H1 (cell line): ENCODE data around the gene MXD3. TPM values are rescaled to one million over a fixed set of nuclear protein-coding genes. Genes with fewer than 3 reads are reported as not detected.
"Not testable (repeated sequence)": the region's sequence is repeated elsewhere in the genome, so short reads cannot be mapped to it uniquely, and the experiment has no call there.

Experiments used
- CTCF ChIA-PET: fragments of 300-600 bp; sonication (Branson Sonifier 250); formaldehyde crosslinking; loops from one replicate; lab custom pipeline; 2021; ENCODE audit not compliant: partially characterized antibody; lab: Charles Lee
- POLR2A ChIA-PET: fragments of 300-600 bp; sonication (Branson Sonifier 250); formaldehyde crosslinking; loops from one replicate; lab custom pipeline; 2021; ENCODE audit warnings: inconsistent platforms; ENCODE audit not compliant: partially characterized antibody; lab: Charles Lee
- DNase-seq, 2 experiments: peaks; one replicate each; pipeline versions ENCODE4 v3.0.0 to v3.0.0-alpha.2; 2010 to 2022; ENCODE audit warnings: low spot score in 2 of 2, low read depth in 1 of 2, mixed read lengths in 1 of 2
- FAIRE-seq: peaks from 2 replicates; lab custom pipeline; 2011; peaks lifted over from hg19 to GRCh38; lab: Jason Lieb, UNC
- H2AFZ ChIP-seq: 2 replicates; pipeline ENCODE4 v1.8.1; 2012; ENCODE audit warnings: low read length, inconsistent platforms
- H2AK5ac ChIP-seq: 2 replicates; pipeline ENCODE4 v1.6.1; 2013; ENCODE audit warnings: low read depth, low read length
- H2BK120ac ChIP-seq: replicated peaks from 2 replicates; pipeline ENCODE3; 2013; ENCODE audit warnings: low read depth, low read length, inconsistent platforms
- H2BK12ac ChIP-seq: 2 replicates; pipeline ENCODE4 v1.6.1; 2013; ENCODE audit warnings: low read depth, low read length
- H2BK15ac ChIP-seq: 2 replicates; pipeline ENCODE4 v1.6.1; 2013; ENCODE audit warnings: low read length
- H2BK20ac ChIP-seq: 2 replicates; pipeline ENCODE4 v1.6.1; 2013; ENCODE audit warnings: low read length
- H2BK5ac ChIP-seq: 2 replicates; pipeline ENCODE4 v1.6.1; 2013; ENCODE audit warnings: low read depth, low read length
- H3K14ac ChIP-seq: 2 replicates; pipeline ENCODE4 v1.6.1; 2013; ENCODE audit warnings: inconsistent platforms; ENCODE audit not compliant: insufficient read length
- H3K18ac ChIP-seq: 2 replicates; pipeline ENCODE4 v1.6.1; 2013; ENCODE audit warnings: low read length; ENCODE audit errors: extremely low read depth
- H3K23ac ChIP-seq: 2 replicates; pipeline ENCODE4 v1.6.1; 2013; ENCODE audit warnings: inconsistent platforms; ENCODE audit not compliant: insufficient read length
- H3K23me2 ChIP-seq: 2 replicates; pipeline ENCODE4 v1.6.1; 2013; ENCODE audit warnings: low read depth, low read length
- H3K27ac ChIP-seq: 2 replicates; pipeline ENCODE4 v1.6.1; 2011; ENCODE audit warnings: low read depth, low read length, inconsistent platforms
- H3K27me3 ChIP-seq, 4 experiments: replicated peaks in 1 of 4; 1 replicate in 1 of 4; 2 replicates in 3 of 4; pipeline versions ENCODE4 v1.6.1 to v1.8.1; 2011 to 2013; ENCODE audit warnings: low read length in 3 of 4, mild to moderate bottlenecking in 3 of 4, inconsistent platforms in 2 of 4, mixed read lengths in 2 of 4, moderate library complexity in 1 of 4; ENCODE audit not compliant: control insufficient read depth in 3 of 4, insufficient read depth in 3 of 4; ENCODE audit errors: extremely low read depth in 1 of 4
- H3K36me3 ChIP-seq, 4 experiments: 2 replicates each; pipeline versions ENCODE4 v1.6.1 to v1.8.1; 2011 to 2013; ENCODE audit warnings: mild to moderate bottlenecking in 4 of 4, low read length in 3 of 4, moderate library complexity in 2 of 4, control low read depth in 1 of 4, inconsistent platforms in 1 of 4; ENCODE audit not compliant: insufficient read depth in 4 of 4, control insufficient read depth in 2 of 4
- H3K4ac ChIP-seq: replicated peaks from 2 replicates; pipeline ENCODE3; 2013; ENCODE audit warnings: low read length, low read depth, mixed read lengths, inconsistent platforms; ENCODE audit not compliant: insufficient read length
- H3K4me1 ChIP-seq, 4 experiments: replicated peaks in 1 of 4; 1 replicate in 1 of 4; 2 replicates in 3 of 4; pipeline versions ENCODE4 v1.6.1 to v1.8.1; 2011 to 2013; ENCODE audit warnings: low read length in 3 of 4, inconsistent platforms in 2 of 4, mixed read lengths in 1 of 4; ENCODE audit not compliant: insufficient read depth in 4 of 4, control insufficient read depth in 3 of 4
- H3K4me2 ChIP-seq, 2 experiments: 2 replicates each; pipeline versions ENCODE4 v1.6.1 to v1.8.1; 2011 to 2013; ENCODE audit warnings: low read depth in 2 of 2, low read length in 2 of 2, control low read depth in 1 of 2, inconsistent platforms in 1 of 2, mild to moderate bottlenecking in 1 of 2; ENCODE audit not compliant: insufficient read depth in 1 of 2
- H3K4me3 ChIP-seq, 4 experiments: fragments of 200-600, 300-600 bp in 1 of 4; sonication (generic), shearing (Covaris generic), sonication (Bioruptor Twin) in 1 of 4; 2 replicates each; pipeline versions ENCODE4 v1.5.1 to v1.8.1; 2011 to 2016; ENCODE audit warnings: low read length in 4 of 4, low read depth in 3 of 4, control low read depth in 2 of 4, inconsistent platforms in 2 of 4, mild to moderate bottlenecking in 2 of 4, mixed read lengths in 1 of 4, moderate library complexity in 1 of 4; ENCODE audit not compliant: insufficient read depth in 2 of 4; ENCODE audit errors: extremely low read depth in 1 of 4
- H3K56ac ChIP-seq: replicated peaks from 2 replicates; pipeline ENCODE3; 2013; ENCODE audit warnings: low read depth, mild to moderate bottlenecking, mixed read lengths, low read length, inconsistent platforms; ENCODE audit not compliant: insufficient read length
- H3K79me1 ChIP-seq: 2 replicates; pipeline ENCODE4 v1.6.1; 2013; ENCODE audit warnings: low read depth, low read length, control low read depth
- H3K79me2 ChIP-seq, 2 experiments: 2 replicates each; pipeline versions ENCODE4 v1.6.1 to v1.8.1; 2012 to 2013; ENCODE audit warnings: low read length in 2 of 2, mild to moderate bottlenecking in 2 of 2, inconsistent platforms in 1 of 2; ENCODE audit not compliant: insufficient read depth in 2 of 2, control insufficient read depth in 1 of 2
- H3K9ac ChIP-seq, 4 experiments: replicated peaks in 1 of 4; 1 replicate in 1 of 4; 2 replicates in 3 of 4; pipeline versions ENCODE4 v1.6.1 to v1.8.1; 2011 to 2013; ENCODE audit warnings: low read depth in 3 of 4, low read length in 3 of 4, control low read depth in 2 of 4, mild to moderate bottlenecking in 2 of 4, moderate library complexity in 2 of 4, inconsistent platforms in 1 of 4; ENCODE audit errors: extremely low read depth in 1 of 4
- H3K9me3 ChIP-seq, 2 experiments: 2 replicates each; pipeline versions ENCODE4 v1.6.1 to v1.8.1; 2012 to 2013; ENCODE audit warnings: mild to moderate bottlenecking in 2 of 2, moderate library complexity in 2 of 2, control low read depth in 1 of 2, inconsistent platforms in 1 of 2, low read depth in 1 of 2, low read length in 1 of 2, mixed read lengths in 1 of 2; ENCODE audit not compliant: insufficient read depth in 2 of 2
- H4K20me1 ChIP-seq, 2 experiments: replicated peaks in 1 of 2; 2 replicates each; pipeline versions ENCODE3 to v1.8.1; 2011 to 2013; ENCODE audit warnings: inconsistent platforms in 2 of 2, low read length in 2 of 2, mild to moderate bottlenecking in 1 of 2; ENCODE audit not compliant: insufficient read depth in 2 of 2, control insufficient read depth in 1 of 2
- H4K5ac ChIP-seq: 2 replicates; pipeline ENCODE4 v1.6.1; 2013; ENCODE audit warnings: low read length, low read depth, mixed read lengths, inconsistent platforms; ENCODE audit not compliant: insufficient read length
- H4K8ac ChIP-seq: 2 replicates; pipeline ENCODE4 v1.8.0; 2013; ENCODE audit warnings: mild to moderate bottlenecking, moderate library complexity, low read length, inconsistent platforms; ENCODE audit not compliant: insufficient read depth; ENCODE audit errors: extremely low read depth
- H4K91ac ChIP-seq: replicated peaks from 2 replicates; pipeline ENCODE3; 2013; ENCODE audit warnings: low read length, mixed read lengths, inconsistent platforms; ENCODE audit not compliant: insufficient read length
- WGBS, 2 experiments: shearing (Covaris generic) in 1 of 2; methylation state at CpG; one replicate each; pipeline versions ENCODE4 v1.1.6 to v1.1.7; 2013 to 2015; ENCODE audit warnings: low lambda C conversion rate in 2 of 2, mixed read lengths in 2 of 2, inconsistent platforms in 1 of 2, low coverage in 1 of 2, missing lambda C conversion rate in 1 of 2; ENCODE audit not compliant: insufficient replicate concordance in 2 of 2, insufficient coverage in 1 of 2, insufficient read length in 1 of 2; ENCODE audit errors: extremely low coverage in 1 of 2, missing lambda C conversion rate in 1 of 2; 5-methylcytosine and 5-hydroxymethylcytosine counted together
- polyA plus RNA-seq, 7 experiments: library from polyadenylated mRNA; depleted of rRNA in 3 of 7; stranded (reverse) in 5 of 7; unstranded in 2 of 7; fragments of >200 nt in 5 of 7; fragments of 200-250 nt in 2 of 7; gene quantifications; 1 replicate in 5 of 7; 2 replicates in 1 of 7; 4 replicates in 1 of 7; pipeline versions ENCODE4 v1.2.1 to v1.2.3, GENCODE V29; 2011 to 2013; ENCODE audit warnings: missing spikeins in 2 of 7, mixed read lengths in 2 of 7
- total RNA-seq: library from RNA; stranded (reverse); fragmentation: NEBNext Ultra II Directional; extraction: Animal tissue kit (Norgen Biotek cat#: 25700); gene quantifications from 2 replicates; pipeline ENCODE4 v1.2.1, GENCODE V29; 2021

Gene MXD3
- total and polyA plus RNA-seq, 2 of the 8 experiments (the other 6 are each of a cell fraction or from before 2014, with no cell fraction given): 6.5 to 7.7 TPM

DNA sequence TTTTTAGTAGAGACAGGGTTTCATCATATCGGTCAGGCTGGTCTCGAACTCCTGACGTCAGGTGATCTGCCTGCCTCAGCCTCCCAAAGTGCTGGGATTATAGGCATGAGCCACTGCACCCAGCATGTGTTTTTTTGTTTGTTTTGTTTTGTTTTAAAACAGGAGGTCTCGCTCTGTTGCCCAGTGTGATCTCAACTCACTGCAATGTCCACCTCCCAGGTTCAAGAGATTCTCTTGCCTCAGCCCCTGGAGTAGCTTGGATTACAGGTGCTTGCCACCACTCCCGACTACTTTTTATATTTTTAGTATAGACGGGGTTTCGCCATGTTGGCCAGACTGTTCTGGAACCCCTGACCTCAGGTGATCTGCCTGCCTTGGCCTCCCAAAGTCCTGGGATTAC is 53.0 kb downstream of the MXD3 start:
- H3K14ac ChIP-seq, H2AK5ac ChIP-seq, H3K4me2 ChIP-seq, H2BK12ac ChIP-seq, H2BK5ac ChIP-seq, DNase-seq, H3K23me2 ChIP-seq, H2AFZ ChIP-seq, H3K79me2 ChIP-seq, H3K27ac ChIP-seq, H3K79me1 ChIP-seq, H3K4me3 ChIP-seq, H3K4me1 ChIP-seq, H4K5ac ChIP-seq, H3K18ac ChIP-seq, H2BK20ac ChIP-seq, H3K9me3 ChIP-seq, H2BK15ac ChIP-seq, FAIRE-seq, H3K56ac ChIP-seq, H3K9ac ChIP-seq, H2BK120ac ChIP-seq, POLR2A ChIA-PET, CTCF ChIA-PET, H3K27me3 ChIP-seq, H4K8ac ChIP-seq, H3K4ac ChIP-seq, H4K91ac ChIP-seq, H4K20me1 ChIP-seq, H3K23ac ChIP-seq: not testable (repeated sequence)
- 97% methylated on average over 7 of the region's 7 CpGs; no CpG with 5 or more reads in 1 of the 2 experiments for WGBS, 2 experiments
- H3K36me3 ChIP-seq: peaks cover 2 to 87% (median 45%) of the 10 kb centered on the region in 4 experiments

Other genes with a start within 250 kb of the MXD3 start
- gene FGFR4, start 225.0 kb downstream of the MXD3 start, total RNA-seq: 74.3 and 88.4 TPM in 2 replicates
- 61.4 and 90.7 TPM in 2 replicates for gene FGFR4, start 225.0 kb downstream of the MXD3 start, polyA plus RNA-seq (2011; rRNA removed)
- 165 and 168 TPM in 2 replicates for gene NSD1, start 178.1 kb downstream of the MXD3 start, total RNA-seq
- 21.1 and 22.8 TPM in 2 replicates for gene NSD1, start 178.1 kb downstream of the MXD3 start, polyA plus RNA-seq (2011; rRNA removed)
- gene RAB24, start 8.2 kb downstream of the MXD3 start, total RNA-seq: 18.8 and 20.5 TPM in 2 replicates
- gene RAB24, start 8.2 kb downstream of the MXD3 start, polyA plus RNA-seq (2011; rRNA removed): 33.8 and 40.4 TPM in 2 replicates
- 272 and 279 TPM in 2 replicates for gene PRELID1, start 8.1 kb downstream of the MXD3 start, total RNA-seq
- 428 and 479 TPM in 2 replicates for gene PRELID1, start 8.1 kb downstream of the MXD3 start, polyA plus RNA-seq (2011; rRNA removed)
- 116 and 119 TPM in 2 replicates for gene LMAN2, start 39.8 kb upstream of the MXD3 start, total RNA-seq
- 225 and 357 TPM in 2 replicates for gene LMAN2, start 39.8 kb upstream of the MXD3 start, polyA plus RNA-seq (2011; rRNA removed)
- 20.6 and 24.4 TPM in 2 replicates for gene RGS14, start 46.0 kb upstream of the MXD3 start, total RNA-seq
- gene RGS14, start 46.0 kb upstream of the MXD3 start, polyA plus RNA-seq (2011; rRNA removed): 46.1 and 66.5 TPM in 2 replicates
- gene SLC34A1, start 72.5 kb upstream of the MXD3 start, total RNA-seq: not detected in 2 replicates
- gene SLC34A1, start 72.5 kb upstream of the MXD3 start, polyA plus RNA-seq (2011; rRNA removed): not detected in 2 replicates
- gene PFN3, start 88.8 kb upstream of the MXD3 start, total RNA-seq: not detected in 2 replicates
- gene PFN3, start 88.8 kb upstream of the MXD3 start, polyA plus RNA-seq (2011; rRNA removed): not detected in 2 replicates
- gene F12, start 97.7 kb upstream of the MXD3 start, total RNA-seq: 5.4 and 6.5 TPM in 2 replicates
- gene F12, start 97.7 kb upstream of the MXD3 start, polyA plus RNA-seq (2011; rRNA removed): 7.8 and 12.0 TPM in 2 replicates
- gene GRK6, start 114.8 kb upstream of the MXD3 start, total RNA-seq: 52.0 and 57.8 TPM in 2 replicates
- 31.8 and 50.8 TPM in 2 replicates for gene GRK6, start 114.8 kb upstream of the MXD3 start, polyA plus RNA-seq (2011; rRNA removed)
- 8.0 and 8.6 TPM in 2 replicates for gene PRR7, start 134.9 kb upstream of the MXD3 start, total RNA-seq
- gene PRR7, start 134.9 kb upstream of the MXD3 start, polyA plus RNA-seq (2011; rRNA removed): 11.8 and 23.1 TPM in 2 replicates
- 325 and 333 TPM in 2 replicates for gene DBN1, start 161.7 kb upstream of the MXD3 start, total RNA-seq
- gene DBN1, start 161.7 kb upstream of the MXD3 start, polyA plus RNA-seq (2011; rRNA removed): 168 and 250 TPM in 2 replicates
- gene PDLIM7, start 185.7 kb upstream of the MXD3 start, total RNA-seq: 86.7 and 94.2 TPM in 2 replicates
- gene PDLIM7, start 185.7 kb upstream of the MXD3 start, polyA plus RNA-seq (2011; rRNA removed): 67.3 and 118 TPM in 2 replicates
- gene DOK3, start 197.9 kb upstream of the MXD3 start, total RNA-seq: 6.4 and 8.6 TPM in 2 replicates
- gene DOK3, start 197.9 kb upstream of the MXD3 start, polyA plus RNA-seq (2011; rRNA removed): 4.2 and 6.3 TPM in 2 replicates
- gene DDX41, start 205.1 kb upstream of the MXD3 start, total RNA-seq: 101 and 102 TPM in 2 replicates
- 135 and 187 TPM in 2 replicates for gene DDX41, start 205.1 kb upstream of the MXD3 start, polyA plus RNA-seq (2011; rRNA removed)
- gene FAM193B, start 242.7 kb upstream of the MXD3 start, total RNA-seq: 69.8 and 75.2 TPM in 2 replicates
- gene FAM193B, start 242.7 kb upstream of the MXD3 start, polyA plus RNA-seq (2011; rRNA removed): 49.9 and 91.8 TPM in 2 replicates